Astrocyte (in vitro differentiated cells and primary cell): ENCODE data around the gene JPH3. TPM values are rescaled to one million over a fixed set of nuclear protein-coding genes. Genes with fewer than 3 reads are reported as not detected.

Source experiments
- DNase-seq: peaks from one replicate; pipeline ENCODE4 v3.0.0-alpha.2; 2010; ENCODE audit warnings: low read depth
- FAIRE-seq: peaks from 2 replicates; lab custom pipeline; 2011; peaks lifted over from hg19 to GRCh38; lab: Jason Lieb, UNC
- H2AFZ ChIP-seq: 2 replicates; pipeline ENCODE4 v1.6.0; 2012; ENCODE audit warnings: low read depth, low read length, inconsistent platforms
- H3K27ac ChIP-seq: 2 replicates; pipeline ENCODE4 v1.5.1; 2011; ENCODE audit warnings: low read depth, low read length, inconsistent platforms
- H3K27me3 ChIP-seq: 2 replicates; pipeline ENCODE4 v1.6.0; 2011; ENCODE audit warnings: low read length, inconsistent platforms; ENCODE audit not compliant: insufficient read depth
- H3K36me3 ChIP-seq: 2 replicates; pipeline ENCODE4 v1.5.1; 2011; ENCODE audit warnings: low read length, inconsistent platforms; ENCODE audit not compliant: insufficient read depth
- H3K4me1 ChIP-seq: 2 replicates; pipeline ENCODE4 v1.5.1; 2011; ENCODE audit warnings: low read length, inconsistent platforms; ENCODE audit not compliant: insufficient read depth
- H3K4me2 ChIP-seq: 2 replicates; pipeline ENCODE4 v1.6.0; 2012; ENCODE audit warnings: low read length, inconsistent platforms
- H3K4me3 ChIP-seq: 2 replicates; pipeline ENCODE4 v1.5.1; 2011; ENCODE audit warnings: low read depth, mild to moderate bottlenecking, low read length, inconsistent platforms; ENCODE audit not compliant: insufficient read depth
- H3K79me2 ChIP-seq: 2 replicates; pipeline ENCODE4 v1.6.0; 2012; ENCODE audit warnings: mild to moderate bottlenecking, low read length, inconsistent platforms; ENCODE audit not compliant: insufficient read depth
- H3K9ac ChIP-seq: 2 replicates; pipeline ENCODE4 v1.6.0; 2012; ENCODE audit warnings: mild to moderate bottlenecking, low read length, inconsistent platforms
- H3K9me3 ChIP-seq: 2 replicates; pipeline ENCODE4 v1.5.1; 2012; ENCODE audit warnings: low read depth, mild to moderate bottlenecking, low read length, inconsistent platforms; ENCODE audit not compliant: insufficient read depth
- H4K20me1 ChIP-seq: 2 replicates; pipeline ENCODE4 v1.6.0; 2012; ENCODE audit warnings: low read length, inconsistent platforms; ENCODE audit not compliant: insufficient read depth
- H3K27ac Mint-ChIP-seq: one replicate; pipeline ENCODE4 v1.8.0; 2021; ENCODE audit warnings: mild to moderate bottlenecking, mixed read lengths; ENCODE audit not compliant: unreplicated experiment
- H3K27me3 Mint-ChIP-seq: one replicate; pipeline ENCODE4 v1.8.0; 2021; ENCODE audit warnings: low read depth, mixed read lengths; ENCODE audit not compliant: unreplicated experiment
- H3K36me3 Mint-ChIP-seq: one replicate; pipeline ENCODE4 v1.8.0; 2021; ENCODE audit warnings: low read depth, mixed read lengths; ENCODE audit not compliant: unreplicated experiment
- H3K4me1 Mint-ChIP-seq: one replicate; pipeline ENCODE4 v1.8.0; 2021; ENCODE audit warnings: low read depth, mixed read lengths; ENCODE audit not compliant: unreplicated experiment
- H3K4me3 Mint-ChIP-seq: one replicate; pipeline ENCODE4 v1.8.0; 2021; ENCODE audit warnings: mild to moderate bottlenecking, moderate library complexity, mixed read lengths; ENCODE audit not compliant: unreplicated experiment
- H3K9me3 Mint-ChIP-seq: one replicate; pipeline ENCODE4 v1.8.0; 2021; ENCODE audit warnings: mild to moderate bottlenecking, mixed read lengths; ENCODE audit not compliant: unreplicated experiment
- EZH2 ChIP-seq: IDR thresholded peaks from 2 replicates; pipeline ENCODE4 v1.6.1; 2012; ENCODE audit warnings: mild to moderate bottlenecking, low read length, inconsistent platforms; ENCODE audit not compliant: insufficient read depth
- total RNA-seq: library from RNA; stranded (reverse); gene quantifications from 2 replicates; pipeline ENCODE4 v1.2.1, GENCODE V29; 2021
- TF ChIP-seq, protein P1 (sequence below): IDR thresholded peaks from 2 replicates; pipeline ENCODE4 v1.5.1; 2011; ENCODE audit warnings: low read depth, mild to moderate bottlenecking, inconsistent platforms, low read length, moderate library complexity; ENCODE audit not compliant: insufficient read depth

JPH3 gene
- total RNA-seq, 1 donor from 2014 or later = 8.6 TPM

DNA sequence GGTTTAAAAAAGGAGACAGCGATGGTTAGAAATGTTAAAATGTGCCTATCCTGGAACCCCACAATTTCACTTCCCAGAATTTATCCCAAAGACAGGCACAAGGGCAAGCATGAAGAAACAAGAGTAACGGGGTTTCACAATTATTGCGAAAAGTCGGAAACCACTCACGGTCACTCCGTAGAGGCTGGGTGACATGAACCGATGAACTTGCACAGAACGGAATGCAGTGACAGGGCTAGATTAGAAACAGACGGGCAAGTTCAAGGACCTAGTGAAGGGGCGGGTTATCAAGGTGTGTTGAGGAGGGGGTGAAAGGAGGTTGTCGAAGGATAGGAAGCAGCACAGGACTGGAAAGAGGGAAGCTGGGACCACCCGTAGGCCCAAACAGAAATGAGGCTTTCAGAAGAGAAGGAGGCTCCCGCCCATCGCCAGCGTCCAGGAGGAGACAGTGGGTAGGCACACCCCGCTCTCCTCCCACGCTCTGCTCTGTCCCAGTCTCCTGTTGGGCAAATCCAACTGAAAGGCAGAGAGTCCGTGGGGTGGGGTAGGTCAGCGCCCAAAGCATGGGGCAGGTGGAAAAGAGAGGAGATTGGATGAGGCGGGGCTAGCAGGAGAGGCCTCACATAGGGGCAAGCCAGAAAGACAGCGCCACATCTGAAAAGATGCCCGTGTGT, 47.4 kb upstream of the JPH3 start:
- no peak overlapping the region for H3K4me2 ChIP-seq
- TF ChIP-seq, protein P1, sequence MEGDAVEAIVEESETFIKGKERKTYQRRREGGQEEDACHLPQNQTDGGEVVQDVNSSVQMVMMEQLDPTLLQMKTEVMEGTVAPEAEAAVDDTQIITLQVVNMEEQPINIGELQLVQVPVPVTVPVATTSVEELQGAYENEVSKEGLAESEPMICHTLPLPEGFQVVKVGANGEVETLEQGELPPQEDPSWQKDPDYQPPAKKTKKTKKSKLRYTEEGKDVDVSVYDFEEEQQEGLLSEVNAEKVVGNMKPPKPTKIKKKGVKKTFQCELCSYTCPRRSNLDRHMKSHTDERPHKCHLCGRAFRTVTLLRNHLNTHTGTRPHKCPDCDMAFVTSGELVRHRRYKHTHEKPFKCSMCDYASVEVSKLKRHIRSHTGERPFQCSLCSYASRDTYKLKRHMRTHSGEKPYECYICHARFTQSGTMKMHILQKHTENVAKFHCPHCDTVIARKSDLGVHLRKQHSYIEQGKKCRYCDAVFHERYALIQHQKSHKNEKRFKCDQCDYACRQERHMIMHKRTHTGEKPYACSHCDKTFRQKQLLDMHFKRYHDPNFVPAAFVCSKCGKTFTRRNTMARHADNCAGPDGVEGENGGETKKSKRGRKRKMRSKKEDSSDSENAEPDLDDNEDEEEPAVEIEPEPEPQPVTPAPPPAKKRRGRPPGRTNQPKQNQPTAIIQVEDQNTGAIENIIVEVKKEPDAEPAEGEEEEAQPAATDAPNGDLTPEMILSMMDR = no peak
- TF ChIP-seq EZH2 = no peak
- H3K4me1 ChIP-seq = peaks cover 6% of the 10 kb centered on the region
- no peak overlapping the region for H3K27ac Mint-ChIP-seq
- DNase-seq = no peak
- no peak overlapping the region for H3K4me3 Mint-ChIP-seq
- FAIRE-seq = no peak
- H3K79me2 ChIP-seq = no peaks in the 10 kb centered on the region
- no peak overlapping the region for H3K4me3 ChIP-seq
- no peak overlapping the region for H3K9ac ChIP-seq
- H3K9me3 Mint-ChIP-seq = peaks cover under 1% of the 10 kb centered on the region
- H2AFZ ChIP-seq = no peak overlapping the region
- H3K27me3 Mint-ChIP-seq = peaks cover 21% of the 10 kb centered on the region
- peaks cover 2% of the 10 kb centered on the region for H3K36me3 Mint-ChIP-seq
- peaks cover 16% of the 10 kb centered on the region for H3K27me3 ChIP-seq
- peaks cover 11% of the 10 kb centered on the region for H3K4me1 Mint-ChIP-seq
- no peaks in the 10 kb centered on the region for H3K36me3 ChIP-seq
- no peak overlapping the region for H3K27ac ChIP-seq
- H3K9me3 ChIP-seq = peaks cover 2% of the 10 kb centered on the region
- H4K20me1 ChIP-seq = no peaks in the 10 kb centered on the region

DNA sequence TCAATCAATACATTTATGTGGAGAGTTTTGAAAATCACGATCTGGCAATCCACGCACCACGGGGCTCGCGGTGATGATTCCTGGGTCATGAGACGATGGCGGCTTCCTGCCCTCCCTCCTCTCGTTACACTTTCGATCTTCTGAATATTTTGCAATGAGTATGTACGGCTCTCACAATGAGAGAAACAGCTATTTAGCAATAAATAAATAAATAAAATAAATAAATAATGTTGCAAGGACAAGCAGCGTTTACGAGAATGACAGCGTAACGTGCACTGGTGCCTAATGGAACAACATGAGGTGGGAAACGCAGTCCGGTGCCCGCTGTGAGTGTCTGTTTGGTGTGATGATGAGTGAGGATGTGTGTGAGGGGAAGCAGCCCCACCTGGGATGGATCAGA, 46.7 kb upstream of the JPH3 start:
- H3K4me3 Mint-ChIP-seq = peak overlapping the region; percentile 64
- Histone ChIP-seq H2AFZ (no peak overlapping the region), H3K27ac (no peak overlapping the region), H3K4me2 (no peak overlapping the region), H3K9me3 (no peaks in the 10 kb centered on the region), H3K4me1 (peaks cover 6% of the 10 kb centered on the region), H3K4me3 (no peak overlapping the region), H3K79me2 (no peaks in the 10 kb centered on the region), H3K9ac (no peak overlapping the region), H3K27me3 (peaks cover 14% of the 10 kb centered on the region), H3K36me3 (no peaks in the 10 kb centered on the region), H4K20me1 (no peaks in the 10 kb centered on the region)
- peaks cover 2% of the 10 kb centered on the region for H3K36me3 Mint-ChIP-seq
- H3K4me1 Mint-ChIP-seq = peaks cover 11% of the 10 kb centered on the region
- FAIRE-seq = no peak
- peaks cover 2% of the 10 kb centered on the region for H3K9me3 Mint-ChIP-seq
- H3K27ac Mint-ChIP-seq = peak overlapping the region; percentile 66
- peaks cover 18% of the 10 kb centered on the region for H3K27me3 Mint-ChIP-seq
- no peak for TF ChIP-seq EZH2
- DNase-seq = no peak

DNA sequence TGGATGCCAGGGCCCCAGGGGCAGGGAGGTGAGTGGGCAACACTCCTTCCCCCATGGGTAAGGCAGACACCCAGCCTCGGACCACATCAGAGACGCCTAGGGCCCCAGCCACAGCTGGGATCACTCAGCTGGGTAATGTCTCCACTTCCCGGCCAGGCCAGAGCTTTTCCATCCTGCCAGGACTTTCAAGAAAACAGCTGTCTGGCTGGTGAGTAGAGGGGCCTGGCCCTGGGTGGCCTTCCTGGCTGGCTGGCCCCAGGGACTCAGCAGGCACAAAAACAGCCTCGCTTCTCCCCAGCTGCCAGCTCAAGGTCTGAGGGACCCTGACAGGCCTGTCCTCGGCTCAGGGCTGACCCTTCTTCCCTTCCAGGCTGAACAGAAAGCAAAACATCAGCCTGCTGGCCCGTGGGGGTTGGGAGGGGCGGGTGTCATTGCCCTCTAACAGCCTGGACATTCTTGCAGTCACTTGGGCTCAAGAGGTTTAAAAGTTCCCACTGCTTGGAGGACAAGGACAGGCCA, 45.3 kb upstream of the JPH3 start:
- Mint-ChIP-seq H3K27ac (no peak overlapping the region), H3K36me3 (peaks cover 2% of the 10 kb centered on the region), H3K9me3 (peaks cover 2% of the 10 kb centered on the region), H3K4me1 (peaks cover 9% of the 10 kb centered on the region), H3K4me3 (no peak overlapping the region), H3K27me3 (peaks cover 16% of the 10 kb centered on the region)
- no peak for DNase-seq
- H4K20me1 ChIP-seq = no peaks in the 10 kb centered on the region
- H3K36me3 ChIP-seq = no peaks in the 10 kb centered on the region
- H3K4me1 ChIP-seq = peaks cover 6% of the 10 kb centered on the region
- TF ChIP-seq, protein P1 = no peak
- no peak for TF ChIP-seq EZH2
- H3K27ac ChIP-seq = no peak overlapping the region
- no peak for FAIRE-seq
- no peaks in the 10 kb centered on the region for H3K79me2 ChIP-seq
- peaks cover 14% of the 10 kb centered on the region for H3K27me3 ChIP-seq
- H3K9ac ChIP-seq = no peak overlapping the region
- no peak overlapping the region for H3K4me2 ChIP-seq
- H3K4me3 ChIP-seq = no peak overlapping the region
- H3K9me3 ChIP-seq = no peaks in the 10 kb centered on the region
- no peak overlapping the region for H2AFZ ChIP-seq
